Brain pericyte (primary cell): ENCODE measurements around the gene GCAT.
A peak's percentile ranks its signal among the peaks of the same experiment; 100 is the strongest.

Experiments
- DNase-seq: peaks from one replicate; pipeline ENCODE4 v3.0.0-alpha.2; 2012; ENCODE audit warnings: low read depth, low spot score

GCAT gene

GRCh38 chr22:37809672-37810333 is 2.1 kb downstream of the GCAT start:
- DNase-seq = no peak

- no peak for DNase-seq
These were observed 4.1 kb downstream of the GCAT start for GRCh38 chr22:37811867-37812266.

- DNase-seq = no peak
These were observed 5.3 kb downstream of the GCAT start for GRCh38 chr22:37812869-37813678.

- DNase-seq = no peak
These were observed 7.9 kb downstream of the GCAT start for GRCh38 chr22:37815593-37815992.

GRCh38 chr22:37816543-37817180 is 8.9 kb downstream of the GCAT start:
- no peak for DNase-seq

GRCh38 chr22:37817705-37818408 is 10.1 kb downstream of the GCAT start:
- DNase-seq = peak; percentile 67

- DNase-seq = no peak
These were observed 10.8 kb downstream of the GCAT start for GRCh38 chr22:37818409-37819104.

- DNase-seq = no peak
These were observed 11.3 kb downstream of the GCAT start for GRCh38 chr22:37819105-37819433.

DNA sequence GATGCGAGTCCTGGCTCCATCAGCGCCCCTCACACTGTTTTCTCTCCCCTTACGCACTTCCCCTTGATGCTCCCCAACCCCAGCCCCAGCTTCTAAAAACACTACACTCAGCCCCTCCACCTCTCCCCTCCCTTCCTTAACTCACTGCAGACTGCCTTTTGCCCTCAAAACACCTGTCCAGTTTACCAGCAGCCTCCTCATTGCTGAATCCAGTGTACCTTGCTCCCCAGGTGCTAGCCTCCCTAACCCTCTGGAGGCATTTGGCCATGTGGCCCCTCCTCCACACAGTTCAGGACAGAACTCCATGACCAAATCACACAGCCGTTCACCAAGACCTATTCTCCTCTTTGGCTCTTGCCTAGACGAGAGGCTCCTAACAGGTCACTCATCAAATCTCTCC is 12.6 kb downstream of the GCAT start:
- no peak for DNase-seq

DNA sequence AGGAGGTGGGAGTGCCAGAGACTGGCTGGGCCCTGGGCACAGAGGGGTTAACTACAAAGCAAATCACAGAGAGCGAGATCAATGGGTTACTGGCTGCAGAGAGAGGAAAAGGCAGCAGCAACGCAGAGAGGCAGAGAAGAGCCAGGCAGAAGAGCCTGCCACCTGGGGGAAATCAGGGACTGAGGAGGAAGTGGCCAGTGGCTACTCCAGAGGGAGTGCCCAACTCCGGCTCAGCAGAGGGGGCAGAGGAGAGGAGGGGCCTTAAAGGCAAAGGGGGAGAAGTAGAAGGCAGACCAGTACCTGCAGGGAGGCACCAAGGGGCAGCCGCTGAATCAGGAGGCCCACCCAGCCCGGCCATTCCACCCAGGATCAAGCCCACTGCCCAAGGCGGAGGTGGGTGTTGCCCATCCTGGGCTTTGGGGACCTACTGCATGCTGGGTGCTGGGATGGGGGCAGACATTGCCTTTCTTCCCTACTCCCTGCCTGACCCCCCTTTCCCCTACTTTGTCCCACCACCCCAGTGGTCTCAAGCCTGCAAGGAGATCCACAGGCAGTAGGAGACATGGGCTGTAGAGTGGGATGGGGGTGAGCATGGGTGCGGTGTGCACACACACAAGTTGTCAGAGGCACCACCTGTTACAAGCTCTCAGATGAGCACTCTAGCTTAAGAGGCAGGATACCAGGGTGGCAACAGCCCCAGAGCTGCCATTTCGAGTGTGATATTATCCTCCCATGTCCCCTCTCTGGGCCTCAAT is 14.5 kb downstream of the GCAT start:
- no peak for DNase-seq

DNA sequence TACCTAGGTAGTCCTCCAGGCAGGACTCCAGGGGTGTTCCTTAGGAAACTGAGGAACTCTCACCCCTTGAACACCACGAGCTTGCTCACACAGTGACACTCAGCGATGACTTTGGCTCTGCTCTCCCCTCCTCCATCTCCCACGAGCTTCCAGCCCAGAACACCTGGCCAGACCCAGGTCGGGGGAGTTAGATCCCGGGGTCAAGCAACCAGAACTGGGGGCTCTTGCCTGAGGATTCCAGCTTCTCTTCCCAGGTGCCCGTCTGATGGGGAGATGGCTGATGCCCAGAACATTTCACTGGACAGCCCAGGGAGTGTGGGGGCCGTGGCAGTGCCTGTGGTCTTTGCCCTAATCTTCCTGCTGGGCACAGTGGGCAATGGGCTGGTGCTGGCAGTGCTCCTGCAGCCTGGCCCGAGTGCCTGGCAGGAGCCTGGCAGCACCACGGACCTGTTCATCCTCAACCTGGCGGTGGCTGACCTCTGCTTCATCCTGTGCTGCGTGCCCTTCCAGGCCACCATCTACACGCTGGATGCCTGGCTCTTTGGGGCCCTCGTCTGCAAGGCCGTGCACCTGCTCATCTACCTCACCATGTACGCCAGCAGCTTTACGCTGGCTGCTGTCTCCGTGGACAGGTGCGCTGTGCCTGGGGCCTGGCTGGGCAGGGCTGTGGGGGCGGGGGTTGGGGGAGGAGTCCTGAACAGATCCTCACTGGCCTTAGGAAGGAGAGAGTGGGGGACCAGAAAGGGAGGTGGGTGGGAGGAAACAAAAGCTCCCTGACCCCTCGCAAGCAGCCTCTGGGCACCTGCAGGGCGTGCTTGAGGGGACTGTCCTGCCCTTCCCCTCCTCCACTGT is 15.6 kb downstream of the GCAT start, which contains the start of gene GALR3:
Gene GALR3 (plus strand): TSS at position 249 of the 852 bp plus-strand sequence. CDS start 25 bp downstream, at position 274.
- no peak for DNase-seq

DNA sequence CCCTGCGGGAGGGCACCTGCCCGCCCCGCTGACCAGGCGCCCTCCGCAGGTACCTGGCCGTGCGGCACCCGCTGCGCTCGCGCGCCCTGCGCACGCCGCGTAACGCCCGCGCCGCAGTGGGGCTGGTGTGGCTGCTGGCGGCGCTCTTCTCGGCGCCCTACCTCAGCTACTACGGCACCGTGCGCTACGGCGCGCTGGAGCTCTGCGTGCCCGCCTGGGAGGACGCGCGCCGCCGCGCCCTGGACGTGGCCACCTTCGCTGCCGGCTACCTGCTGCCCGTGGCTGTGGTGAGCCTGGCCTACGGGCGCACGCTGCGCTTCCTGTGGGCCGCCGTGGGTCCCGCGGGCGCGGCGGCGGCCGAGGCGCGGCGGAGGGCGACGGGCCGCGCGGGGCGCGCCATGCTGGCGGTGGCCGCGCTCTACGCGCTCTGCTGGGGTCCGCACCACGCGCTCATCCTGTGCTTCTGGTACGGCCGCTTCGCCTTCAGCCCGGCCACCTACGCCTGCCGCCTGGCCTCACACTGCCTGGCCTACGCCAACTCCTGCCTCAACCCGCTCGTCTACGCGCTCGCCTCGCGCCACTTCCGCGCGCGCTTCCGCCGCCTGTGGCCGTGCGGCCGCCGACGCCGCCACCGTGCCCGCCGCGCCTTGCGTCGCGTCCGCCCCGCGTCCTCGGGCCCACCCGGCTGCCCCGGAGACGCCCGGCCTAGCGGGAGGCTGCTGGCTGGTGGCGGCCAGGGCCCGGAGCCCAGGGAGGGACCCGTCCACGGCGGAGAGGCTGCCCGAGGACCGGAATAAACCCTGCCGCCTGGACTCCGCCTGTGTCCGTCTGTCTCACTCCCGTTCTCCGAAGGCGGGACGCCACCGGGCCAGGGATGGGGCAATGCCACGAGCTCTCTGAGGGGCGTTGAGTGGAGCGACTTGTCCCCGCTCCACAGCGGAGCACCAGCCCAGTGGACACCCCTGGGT is 17.2 kb downstream of the GCAT start:
- DNase-seq = no peak

DNA sequence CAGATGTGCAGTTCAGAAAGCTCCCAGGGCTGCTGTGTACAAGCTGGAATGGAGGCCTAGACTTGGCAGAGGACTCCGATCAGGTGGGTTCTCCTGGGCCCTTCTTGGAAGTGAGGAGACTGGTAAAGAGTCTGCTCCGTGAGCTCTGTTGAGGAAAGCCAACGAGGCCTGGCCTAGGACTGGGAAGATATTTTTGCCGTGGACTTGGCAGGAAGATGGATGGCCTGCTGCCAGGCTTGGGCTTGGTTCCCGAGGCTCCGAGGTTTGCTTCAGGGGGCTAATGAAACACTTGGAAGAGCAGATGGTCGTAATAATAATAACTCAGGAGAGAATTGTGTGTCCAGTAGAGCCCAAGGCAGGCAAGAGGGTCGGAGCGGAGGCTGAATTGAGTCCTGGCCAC is 19.3 kb downstream of the GCAT start:
- no peak for DNase-seq

DNA sequence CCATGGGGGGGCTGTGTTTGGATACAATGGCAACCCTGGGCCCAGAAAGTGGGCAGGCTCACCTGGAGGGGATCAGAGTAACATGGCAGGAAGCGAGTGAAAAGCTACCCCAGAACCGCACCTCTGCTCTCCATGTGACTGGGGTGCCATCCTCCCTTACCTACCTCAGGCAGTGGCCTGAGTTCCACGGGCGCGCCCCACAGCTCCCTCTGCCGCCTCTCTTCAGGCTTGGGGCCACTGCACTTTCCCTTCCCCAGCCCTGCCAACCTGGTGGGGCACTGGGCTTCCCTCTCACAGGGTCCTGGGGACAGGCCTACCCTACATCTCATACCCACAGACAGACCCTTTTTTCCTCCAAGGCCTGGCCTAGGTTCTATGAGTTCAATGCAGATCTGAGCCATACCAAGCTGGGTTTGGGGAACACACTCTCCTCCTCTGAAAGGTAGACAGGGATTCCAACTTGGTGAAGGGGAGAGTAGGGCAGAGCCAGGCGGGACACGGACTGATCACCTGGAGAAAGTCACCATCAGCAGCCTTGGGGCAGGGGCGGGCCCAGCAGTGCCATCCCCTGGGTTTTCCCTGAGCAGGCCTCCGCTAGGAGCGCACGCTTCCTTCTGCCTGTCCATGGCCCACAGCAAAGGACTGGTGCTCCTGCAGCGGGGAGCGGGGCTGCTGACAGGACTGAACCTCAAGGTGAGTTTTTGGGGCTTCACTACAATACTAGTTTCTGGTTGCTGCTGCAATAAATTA is 22.5 kb downstream of the GCAT start:
- DNase-seq = no peak

DNA sequence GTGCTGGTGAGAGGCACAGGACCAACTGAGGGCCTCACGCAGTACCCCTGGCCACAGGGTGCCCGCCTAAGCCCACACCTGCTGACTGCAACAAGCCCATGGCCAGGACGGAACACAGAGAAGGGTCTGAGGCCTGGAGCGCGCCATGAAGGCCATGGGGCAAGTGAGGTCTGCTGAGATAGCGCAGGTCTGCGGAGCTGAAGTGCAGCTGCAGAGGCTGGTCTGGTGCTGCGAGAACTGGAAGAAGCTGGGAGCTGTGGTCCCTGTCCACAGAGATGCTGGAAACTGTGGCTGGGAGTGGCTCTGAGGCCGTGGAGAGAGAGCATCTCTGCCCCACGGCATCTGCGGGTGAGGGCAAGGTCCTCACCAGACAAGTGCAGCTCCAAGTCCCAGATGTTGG is 23.7 kb downstream of the GCAT start:
- DNase-seq = no peak

DNA sequence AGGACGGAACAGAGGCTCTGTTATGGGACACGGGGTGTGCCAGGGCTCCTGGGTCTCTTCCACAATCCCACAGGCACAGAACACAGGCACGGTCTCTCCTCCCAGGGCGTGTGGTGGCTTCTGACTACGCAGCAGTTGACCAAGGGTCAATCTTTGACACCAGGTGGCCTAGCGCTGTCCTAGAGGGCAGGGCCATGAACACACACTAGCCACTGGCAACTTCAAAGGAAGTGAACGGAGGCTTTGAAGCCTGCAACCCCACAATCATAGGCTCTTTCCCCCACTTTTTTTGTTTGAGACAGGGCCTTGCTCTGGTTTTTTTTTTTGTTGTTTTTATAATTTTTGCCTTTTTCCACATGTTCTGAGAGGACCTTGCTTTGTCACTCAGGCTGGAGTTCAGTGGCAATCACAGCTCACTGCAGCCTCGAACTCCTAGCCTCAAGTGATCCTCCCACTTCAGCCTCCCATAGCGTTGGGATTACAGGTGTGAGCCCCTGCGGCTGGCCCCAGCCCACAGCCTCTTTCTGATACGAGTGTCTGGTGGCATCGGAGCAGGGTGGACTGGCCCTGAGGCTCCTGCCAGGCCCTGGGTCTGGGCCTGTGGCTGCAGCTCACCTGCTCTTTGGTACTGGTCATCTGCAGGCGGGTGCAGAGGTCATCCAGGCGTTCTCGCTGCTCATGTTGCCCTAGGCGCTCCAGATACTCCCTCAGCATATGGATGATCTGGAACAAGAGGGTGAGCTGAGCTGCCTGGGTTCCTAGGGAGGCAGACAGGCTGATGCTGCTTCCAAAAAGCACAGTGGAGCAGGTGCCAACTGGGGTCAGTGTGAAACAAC is 24.5 kb downstream of the GCAT start:
- no peak for DNase-seq
